Neural cell (in vitro differentiated cells): ENCODE results near the gene AKR1B1. TPM values are rescaled to one million over a fixed set of nuclear protein-coding genes. Genes with fewer than 3 reads are reported as not detected.

Experiments used
- H2AFZ ChIP-seq: fragments of 200-600, 300-800 bp; sonication (generic), shearing (Covaris generic); 2 replicates; pipeline ENCODE4 v1.6.0; 2014; ENCODE audit warnings: low read depth, mild to moderate bottlenecking, antibody characterized with exemption, low read length, moderate library complexity
- H3F3A ChIP-seq: fragments of 200-600 bp; shearing (Covaris generic); 2 replicates; pipeline ENCODE4 v1.6.1; 2016; ENCODE audit warnings: mild to moderate bottlenecking, moderate library complexity, mixed read lengths, antibody characterized with exemption, low read length; ENCODE audit not compliant: insufficient read depth, poor library complexity, severe bottlenecking
- H3K27ac ChIP-seq: fragments of 200-600, 300-800 bp; sonication (generic), shearing (Covaris generic); 2 replicates; pipeline ENCODE4 v1.5.1; 2014; ENCODE audit warnings: mild to moderate bottlenecking, low read length, moderate library complexity
- H3K27me3 ChIP-seq: fragments of 300-800, 200-600 bp; sonication (generic), shearing (Covaris generic); 2 replicates; pipeline ENCODE4 v1.6.0; 2014; ENCODE audit warnings: mild to moderate bottlenecking, low read depth, low read length, moderate library complexity; ENCODE audit not compliant: insufficient read depth
- H3K36me3 ChIP-seq: fragments of 300-800, 200-600 bp; sonication (generic), shearing (Covaris generic); 2 replicates; pipeline ENCODE4 v1.5.1; 2014; ENCODE audit warnings: mild to moderate bottlenecking, antibody characterized with exemption, low read length, moderate library complexity; ENCODE audit not compliant: insufficient read depth
- H3K4me2 ChIP-seq: fragments of 300-800, 200-600 bp; sonication (generic), shearing (Covaris generic); 2 replicates; pipeline ENCODE4 v1.6.0; 2014; ENCODE audit warnings: mild to moderate bottlenecking, low read length
- H3K4me3 ChIP-seq: fragments of 300-800, 200-600 bp; sonication (generic), shearing (Covaris generic); 2 replicates; pipeline ENCODE4 v1.5.1; 2014; ENCODE audit warnings: mild to moderate bottlenecking, low read length, moderate library complexity
- H3K79me2 ChIP-seq: fragments of 200-600 bp; shearing (Covaris generic); replicated peaks from 2 replicates; pipeline ENCODE4 v1.6.0; 2014; ENCODE audit warnings: mild to moderate bottlenecking, low read length, moderate library complexity; ENCODE audit not compliant: insufficient read depth
- H3K9ac ChIP-seq: fragments of 300-800, 200-600 bp; sonication (generic), shearing (Covaris generic); 2 replicates; pipeline ENCODE4 v1.6.1; 2016; ENCODE audit warnings: mild to moderate bottlenecking, low read length, mixed read lengths
- H3K9me2 ChIP-seq: fragments of 200-600 bp; shearing (Covaris generic); 2 replicates; pipeline ENCODE4 v1.6.1; 2016; ENCODE audit warnings: mild to moderate bottlenecking, low read length, mixed read lengths; ENCODE audit not compliant: insufficient read depth
- H3K9me3 ChIP-seq: fragments of 200-600, 300-800 bp; sonication (generic), shearing (Covaris generic); 2 replicates; pipeline ENCODE4 v1.6.1; 2016; ENCODE audit warnings: mild to moderate bottlenecking, mixed run types, low read length, moderate library complexity, mixed read lengths
- H4K20me1 ChIP-seq: fragments of 200-600 bp; shearing (Covaris generic); 2 replicates; pipeline ENCODE4 v1.6.1; 2016; ENCODE audit warnings: mild to moderate bottlenecking, mixed run types; ENCODE audit not compliant: insufficient read depth
- CTCF ChIP-seq: fragments of 450-650 bp; IDR thresholded peaks from 2 replicates; pipeline ENCODE4 v1.5.1; 2014; ENCODE audit warnings: antibody characterized with exemption, mild to moderate bottlenecking, moderate library complexity; ENCODE audit not compliant: poor library complexity, severe bottlenecking
- EP300 ChIP-seq: fragments of 450-650 bp; conservative IDR thresholded peaks from 2 replicates; pipeline ENCODE4 v1.6.1; 2014; ENCODE audit warnings: antibody characterized with exemption, mild to moderate bottlenecking, moderate library complexity; ENCODE audit not compliant: poor library complexity, severe bottlenecking
- EZH2 ChIP-seq: fragments of 200-600, 300-800 bp; shearing (Covaris generic), sonication (generic); IDR thresholded peaks from 2 replicates; pipeline ENCODE4 v1.6.1; 2014; ENCODE audit warnings: antibody characterized with exemption, low read length, borderline replicate concordance, mild to moderate bottlenecking; ENCODE audit not compliant: insufficient read depth, poor library complexity, severe bottlenecking
- MXI1 ChIP-seq: fragments of 450-650 bp; conservative IDR thresholded peaks from 2 replicates; pipeline ENCODE4 v1.6.1; 2014; ENCODE audit warnings: antibody characterized with exemption, mild to moderate bottlenecking; ENCODE audit not compliant: poor library complexity, severe bottlenecking
- POLR2AphosphoS5 ChIP-seq: IDR thresholded peaks from 2 replicates; pipeline ENCODE4 v1.6.1; 2012
- RAD21 ChIP-seq: fragments of 450-650 bp; conservative IDR thresholded peaks from 2 replicates; pipeline ENCODE4 v1.6.1; 2014; ENCODE audit warnings: antibody characterized with exemption, mild to moderate bottlenecking, moderate library complexity
- SMC3 ChIP-seq: fragments of 450-650 bp; conservative IDR thresholded peaks from 2 replicates; pipeline ENCODE4 v1.6.1; 2014; ENCODE audit warnings: antibody characterized with exemption, mild to moderate bottlenecking, moderate library complexity; ENCODE audit not compliant: poor library complexity
- TAF1 ChIP-seq: IDR thresholded peaks from 2 replicates; pipeline ENCODE4 v1.6.1; 2012; ENCODE audit warnings: low read depth
- polyA plus RNA-seq: library from polyadenylated mRNA; depleted of rRNA; stranded (reverse); fragments of >200 nt; gene quantifications from 2 replicates; pipeline ENCODE4 v1.2.3, GENCODE V29; 2014
- TF ChIP-seq, protein P1 (sequence below): IDR thresholded peaks from 2 replicates; pipeline ENCODE4 v1.6.1; 2012; ENCODE audit warnings: borderline replicate concordance

AKR1B1 gene
- polyA plus RNA-seq, 1 donor from 2014 or later, result 202 TPM

GRCh38 chr7:134481167-134481566 is 22.3 kb upstream of the AKR1B1 start:
- TF ChIP-seq POLR2AphosphoS5 (no peak), MXI1 (no peak), EZH2 (no peak), RAD21 (no peak), CTCF (no peak), SMC3 (no peak), EP300 (no peak), TAF1 (no peak)
- TF ChIP-seq, protein P1, sequence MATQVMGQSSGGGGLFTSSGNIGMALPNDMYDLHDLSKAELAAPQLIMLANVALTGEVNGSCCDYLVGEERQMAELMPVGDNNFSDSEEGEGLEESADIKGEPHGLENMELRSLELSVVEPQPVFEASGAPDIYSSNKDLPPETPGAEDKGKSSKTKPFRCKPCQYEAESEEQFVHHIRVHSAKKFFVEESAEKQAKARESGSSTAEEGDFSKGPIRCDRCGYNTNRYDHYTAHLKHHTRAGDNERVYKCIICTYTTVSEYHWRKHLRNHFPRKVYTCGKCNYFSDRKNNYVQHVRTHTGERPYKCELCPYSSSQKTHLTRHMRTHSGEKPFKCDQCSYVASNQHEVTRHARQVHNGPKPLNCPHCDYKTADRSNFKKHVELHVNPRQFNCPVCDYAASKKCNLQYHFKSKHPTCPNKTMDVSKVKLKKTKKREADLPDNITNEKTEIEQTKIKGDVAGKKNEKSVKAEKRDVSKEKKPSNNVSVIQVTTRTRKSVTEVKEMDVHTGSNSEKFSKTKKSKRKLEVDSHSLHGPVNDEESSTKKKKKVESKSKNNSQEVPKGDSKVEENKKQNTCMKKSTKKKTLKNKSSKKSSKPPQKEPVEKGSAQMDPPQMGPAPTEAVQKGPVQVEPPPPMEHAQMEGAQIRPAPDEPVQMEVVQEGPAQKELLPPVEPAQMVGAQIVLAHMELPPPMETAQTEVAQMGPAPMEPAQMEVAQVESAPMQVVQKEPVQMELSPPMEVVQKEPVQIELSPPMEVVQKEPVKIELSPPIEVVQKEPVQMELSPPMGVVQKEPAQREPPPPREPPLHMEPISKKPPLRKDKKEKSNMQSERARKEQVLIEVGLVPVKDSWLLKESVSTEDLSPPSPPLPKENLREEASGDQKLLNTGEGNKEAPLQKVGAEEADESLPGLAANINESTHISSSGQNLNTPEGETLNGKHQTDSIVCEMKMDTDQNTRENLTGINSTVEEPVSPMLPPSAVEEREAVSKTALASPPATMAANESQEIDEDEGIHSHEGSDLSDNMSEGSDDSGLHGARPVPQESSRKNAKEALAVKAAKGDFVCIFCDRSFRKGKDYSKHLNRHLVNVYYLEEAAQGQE, result no peak
- no peaks in the 10 kb centered on the region for H3F3A ChIP-seq
- H2AFZ ChIP-seq, result no peak overlapping the region
- no peak overlapping the region for H3K9ac ChIP-seq
- H3K4me3 ChIP-seq, result no peak overlapping the region
- no peaks in the 10 kb centered on the region for H3K9me3 ChIP-seq
- H3K79me2 ChIP-seq, result no peaks in the 10 kb centered on the region
- H3K27ac ChIP-seq, result no peak overlapping the region
- no peak overlapping the region for H3K4me2 ChIP-seq
- H3K36me3 ChIP-seq, result no peaks in the 10 kb centered on the region
- no peaks in the 10 kb centered on the region for H3K9me2 ChIP-seq
- no peaks in the 10 kb centered on the region for H4K20me1 ChIP-seq
- H3K27me3 ChIP-seq, result no peaks in the 10 kb centered on the region

DNA sequence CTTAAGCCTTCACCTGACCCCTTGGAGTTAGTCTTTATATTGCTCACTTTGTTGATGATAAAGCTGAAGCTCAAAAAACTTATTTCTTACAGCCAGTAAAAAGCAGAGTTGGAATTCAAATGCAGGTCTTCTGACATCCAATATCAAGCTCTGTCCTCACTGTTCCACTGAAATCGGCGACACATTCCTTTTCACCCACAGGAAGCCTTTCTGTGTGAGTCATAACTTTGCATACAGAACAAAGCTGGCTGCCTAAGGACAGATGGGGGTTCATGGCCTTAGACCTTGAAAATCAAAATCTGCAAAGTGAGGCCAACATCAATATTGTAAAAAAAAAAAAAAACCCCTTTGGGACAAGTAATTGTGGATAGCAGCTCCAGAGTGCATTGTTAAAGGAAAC is 21.8 kb upstream of the AKR1B1 start:
- Histone ChIP-seq H3K4me2 (no peak overlapping the region), H4K20me1 (no peaks in the 10 kb centered on the region)

More for the DNA sequence above, 21.8 kb upstream of the AKR1B1 start:
- no peaks in the 10 kb centered on the region for H3F3A ChIP-seq
- H3K9me2 ChIP-seq, result no peaks in the 10 kb centered on the region
- H3K27me3 ChIP-seq, result no peaks in the 10 kb centered on the region
- no peak overlapping the region for H2AFZ ChIP-seq
- no peaks in the 10 kb centered on the region for H3K79me2 ChIP-seq
- H3K9me3 ChIP-seq, result no peaks in the 10 kb centered on the region
- no peak for TF ChIP-seq EZH2
- TF ChIP-seq CTCF, result no peak
- H3K4me3 ChIP-seq, result no peak overlapping the region
- no peak overlapping the region for H3K27ac ChIP-seq
- no peaks in the 10 kb centered on the region for H3K36me3 ChIP-seq
- no peak overlapping the region for H3K9ac ChIP-seq
